ENCODE results near the gene LRRFIP1.

Gene LRRFIP1

GRCh38 chr2:237714690-237715458 lies 87.5 kb downstream of the LRRFIP1 start:
- Histone ChIP-seq H3K4me2 (ENCODE audit: low read length) (no peak overlapping the region), H3K4me1 (ENCODE audit: control insufficient read depth, low read length) (no peaks in the 10 kb centered on the region), H3F3A (ENCODE audit: control insufficient read depth, insufficient read depth) (no peaks in the 10 kb centered on the region), H3K9me3 (ENCODE audit: control insufficient read depth, insufficient read depth, low read length) (no peaks in the 10 kb centered on the region), H3K36me3 (ENCODE audit: control insufficient read depth, low read length) (peaks cover 39% of the 10 kb centered on the region), H3K27me3 (ENCODE audit: control insufficient read depth, low read length) (no peaks in the 10 kb centered on the region), H3K4me3 (ENCODE audit: low read length) (no peak overlapping the region), H4K20me1 (ENCODE audit: control insufficient read depth, insufficient read depth, low read depth, low read length) (0 out of 2 replicates have a peak, but pooled peaks cover 6% of the 10 kb centered on the region), H3K27ac (ENCODE audit: low read depth, low read length) (no peak overlapping the region), H3K9me2 (replicated peaks; ENCODE audit: control insufficient read depth, low read length) (no peaks in the 10 kb centered on the region), H3K79me2 (ENCODE audit: control insufficient read depth, low read length) (peaks cover 75% of the 10 kb centered on the region)
- no peak for TF ChIP-seq EZH2phosphoT487 (IDR thresholded peaks at IDR 0.05; ENCODE audit: borderline replicate concordance, low read length)
- TF ChIP-seq, protein P1, sequence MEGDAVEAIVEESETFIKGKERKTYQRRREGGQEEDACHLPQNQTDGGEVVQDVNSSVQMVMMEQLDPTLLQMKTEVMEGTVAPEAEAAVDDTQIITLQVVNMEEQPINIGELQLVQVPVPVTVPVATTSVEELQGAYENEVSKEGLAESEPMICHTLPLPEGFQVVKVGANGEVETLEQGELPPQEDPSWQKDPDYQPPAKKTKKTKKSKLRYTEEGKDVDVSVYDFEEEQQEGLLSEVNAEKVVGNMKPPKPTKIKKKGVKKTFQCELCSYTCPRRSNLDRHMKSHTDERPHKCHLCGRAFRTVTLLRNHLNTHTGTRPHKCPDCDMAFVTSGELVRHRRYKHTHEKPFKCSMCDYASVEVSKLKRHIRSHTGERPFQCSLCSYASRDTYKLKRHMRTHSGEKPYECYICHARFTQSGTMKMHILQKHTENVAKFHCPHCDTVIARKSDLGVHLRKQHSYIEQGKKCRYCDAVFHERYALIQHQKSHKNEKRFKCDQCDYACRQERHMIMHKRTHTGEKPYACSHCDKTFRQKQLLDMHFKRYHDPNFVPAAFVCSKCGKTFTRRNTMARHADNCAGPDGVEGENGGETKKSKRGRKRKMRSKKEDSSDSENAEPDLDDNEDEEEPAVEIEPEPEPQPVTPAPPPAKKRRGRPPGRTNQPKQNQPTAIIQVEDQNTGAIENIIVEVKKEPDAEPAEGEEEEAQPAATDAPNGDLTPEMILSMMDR (IDR thresholded peaks at IDR 0.05; ENCODE audit: low read depth, low read length, poor library complexity, severe bottlenecking), result no peak

- TF ChIP-seq, protein P1 (IDR thresholded peaks at IDR 0.05; ENCODE audit: low read depth, low read length, poor library complexity, severe bottlenecking), result no peak
- no peak for TF ChIP-seq EZH2phosphoT487 (IDR thresholded peaks at IDR 0.05; ENCODE audit: borderline replicate concordance, low read length)
- H3F3A ChIP-seq (ENCODE audit: control insufficient read depth, insufficient read depth), result no peaks in the 10 kb centered on the region
- H3K9me3 ChIP-seq (ENCODE audit: control insufficient read depth, insufficient read depth, low read length), result no peaks in the 10 kb centered on the region
- 0 out of 2 replicates have a peak, but pooled peaks cover 6% of the 10 kb centered on the region for H4K20me1 ChIP-seq (ENCODE audit: control insufficient read depth, insufficient read depth, low read depth, low read length)
- H3K9me2 ChIP-seq (replicated peaks; ENCODE audit: control insufficient read depth, low read length), result no peaks in the 10 kb centered on the region
- peaks cover 76% of the 10 kb centered on the region for H3K79me2 ChIP-seq (ENCODE audit: control insufficient read depth, low read length)
- H3K27ac ChIP-seq (ENCODE audit: low read depth, low read length), result no peak overlapping the region
- no peak overlapping the region for H3K4me3 ChIP-seq (ENCODE audit: low read length)
- H3K4me1 ChIP-seq (ENCODE audit: control insufficient read depth, low read length), result no peaks in the 10 kb centered on the region
- H3K4me2 ChIP-seq (ENCODE audit: low read length), result no peak overlapping the region
- H3K36me3 ChIP-seq (ENCODE audit: control insufficient read depth, low read length), result peaks cover 41% of the 10 kb centered on the region
- H3K27me3 ChIP-seq (ENCODE audit: control insufficient read depth, low read length), result no peaks in the 10 kb centered on the region
Observed at GRCh38 chr2:237715459-237715947, 88.1 kb downstream of the LRRFIP1 start.

DNA sequence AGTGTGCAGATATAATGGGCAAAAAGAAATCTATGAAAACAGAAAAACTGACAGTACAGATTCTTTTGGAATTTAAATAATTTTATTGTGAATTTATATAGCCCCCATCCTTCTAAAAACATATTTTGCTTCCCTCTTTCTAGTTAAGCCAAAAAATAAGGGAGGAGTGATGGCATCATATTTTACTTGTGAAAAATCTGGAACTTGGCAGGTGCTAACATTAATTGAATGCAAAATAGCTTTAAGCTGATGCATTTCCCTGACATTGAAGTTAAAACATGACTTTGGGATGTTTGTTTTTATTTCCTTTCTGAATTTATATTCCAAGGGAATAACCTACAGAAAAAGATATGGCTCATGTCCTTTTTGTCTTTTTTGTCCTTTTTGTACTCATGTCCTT lies 88.6 kb downstream of the LRRFIP1 start:
- TF ChIP-seq EZH2phosphoT487 (IDR thresholded peaks at IDR 0.05; ENCODE audit: borderline replicate concordance, low read length), result no peak
- TF ChIP-seq, protein P1 (IDR thresholded peaks at IDR 0.05; ENCODE audit: low read depth, low read length, poor library complexity, severe bottlenecking), result no peak
- H3K79me2 ChIP-seq (ENCODE audit: control insufficient read depth, low read length), result peaks cover 74% of the 10 kb centered on the region
- H3K27ac ChIP-seq (ENCODE audit: low read depth, low read length), result no peak overlapping the region
- no peaks in the 10 kb centered on the region for H3K27me3 ChIP-seq (ENCODE audit: control insufficient read depth, low read length)
- no peaks in the 10 kb centered on the region for H3K9me2 ChIP-seq (replicated peaks; ENCODE audit: control insufficient read depth, low read length)
- no peak overlapping the region for H3K4me3 ChIP-seq (ENCODE audit: low read length)
- H3K36me3 ChIP-seq (ENCODE audit: control insufficient read depth, low read length), result peaks cover 40% of the 10 kb centered on the region
- no peak overlapping the region for H3K4me2 ChIP-seq (ENCODE audit: low read length)
- no peaks in the 10 kb centered on the region for H3K4me1 ChIP-seq (ENCODE audit: control insufficient read depth, low read length)
- no peaks in the 10 kb centered on the region for H3F3A ChIP-seq (ENCODE audit: control insufficient read depth, insufficient read depth)
- no peaks in the 10 kb centered on the region for H3K9me3 ChIP-seq (ENCODE audit: control insufficient read depth, insufficient read depth, low read length)
- 0 out of 2 replicates have a peak, but pooled peaks cover 6% of the 10 kb centered on the region for H4K20me1 ChIP-seq (ENCODE audit: control insufficient read depth, insufficient read depth, low read depth, low read length)
